Activated T-helper 17 cell treated with anti-CD3 and anti-CD28 coated beads, Interleukin-2, amount 50 U/mL, for 72 hours (primary cell): Measurements from ENCODE around the gene PAPPA2. TPM values are rescaled to one million over a fixed set of nuclear protein-coding genes. Genes with fewer than 3 reads are reported as not detected.

Experiments
- ATAC-seq: fragments of 150-1000 bp; cut with Tn5 transposase; replicated peaks from 2 replicates; pipeline ENCODE4 v1.10.0; 2021; ENCODE audit warnings: mild to moderate bottlenecking, moderate library complexity
- H3K27ac Mint-ChIP-seq: one replicate; pipeline ENCODE4 v1.8.0; 2022; ENCODE audit warnings: mixed read lengths
- H3K27me3 Mint-ChIP-seq: one replicate; pipeline ENCODE4 v1.8.0; 2022; ENCODE audit warnings: mixed read lengths
- H3K36me3 Mint-ChIP-seq: one replicate; pipeline ENCODE4 v1.8.0; 2022; ENCODE audit warnings: low read depth, mild to moderate bottlenecking, mixed read lengths
- H3K4me1 Mint-ChIP-seq: one replicate; pipeline ENCODE4 v1.8.0; 2022; ENCODE audit warnings: mixed read lengths
- H3K4me3 Mint-ChIP-seq: one replicate; pipeline ENCODE4 v1.8.0; 2022; ENCODE audit warnings: mild to moderate bottlenecking, mixed read lengths
- H3K9me3 Mint-ChIP-seq: one replicate; pipeline ENCODE4 v1.8.0; 2022; ENCODE audit warnings: mixed read lengths
- total RNA-seq, 2 donors: library from RNA; stranded (reverse); gene quantifications; one replicate each; pipeline ENCODE4 v1.2.3, GENCODE V29; 2022

Gene PAPPA2
- total RNA-seq, 2 donors from 2014 or later = 0.17 to 0.19 TPM

DNA sequence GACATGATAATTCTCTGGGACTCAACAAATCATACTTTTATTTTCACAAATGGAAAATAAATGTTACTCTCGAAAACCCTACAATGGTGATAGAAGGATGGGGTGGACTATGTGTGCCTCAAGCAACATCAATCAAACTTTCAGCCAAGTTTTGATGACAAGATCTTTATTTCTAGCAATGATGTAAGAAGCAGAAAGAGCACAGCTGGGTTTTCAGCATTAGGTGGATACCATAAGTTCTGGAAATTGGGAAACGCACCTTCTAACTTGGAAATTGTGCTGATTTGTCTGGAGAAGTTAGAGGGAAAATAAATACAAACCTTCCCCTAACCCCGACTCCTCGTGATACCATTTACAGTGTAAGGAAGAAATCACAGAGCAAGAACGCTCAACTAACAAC, 320.3 kb downstream of the PAPPA2 start:
- Mint-ChIP-seq H3K4me1 (no peaks in the 10 kb centered on the region), H3K27me3 (peaks cover 8% of the 10 kb centered on the region), H3K27ac (no peak overlapping the region), H3K4me3 (no peak overlapping the region), H3K9me3 (no peaks in the 10 kb centered on the region), H3K36me3 (no peaks in the 10 kb centered on the region)
- ATAC-seq = no peak

DNA sequence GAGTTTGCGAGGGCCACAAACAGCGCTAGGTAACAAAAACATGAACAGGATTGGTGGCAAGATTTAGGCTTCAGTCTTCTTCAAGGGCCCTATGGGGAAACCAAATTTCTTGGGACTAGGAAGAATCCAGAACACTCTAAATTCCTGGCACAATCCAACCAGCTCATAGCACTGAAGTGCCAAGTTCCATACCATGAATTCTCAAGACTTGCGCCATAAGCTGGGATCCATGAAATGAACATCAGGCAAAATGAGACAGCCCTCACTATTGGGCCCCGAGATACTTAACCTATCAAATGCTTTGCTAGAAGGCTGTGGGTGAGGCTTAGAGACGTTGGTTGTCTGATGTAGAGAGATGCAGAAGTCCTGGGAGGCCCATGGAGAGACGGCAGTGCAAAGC, 322.1 kb downstream of the PAPPA2 start:
- H3K4me1 Mint-ChIP-seq = no peaks in the 10 kb centered on the region
- ATAC-seq = no peak
- H3K27me3 Mint-ChIP-seq = peaks cover 8% of the 10 kb centered on the region
- H3K9me3 Mint-ChIP-seq = no peaks in the 10 kb centered on the region
- no peaks in the 10 kb centered on the region for H3K36me3 Mint-ChIP-seq
- no peak overlapping the region for H3K4me3 Mint-ChIP-seq
- no peak overlapping the region for H3K27ac Mint-ChIP-seq

DNA sequence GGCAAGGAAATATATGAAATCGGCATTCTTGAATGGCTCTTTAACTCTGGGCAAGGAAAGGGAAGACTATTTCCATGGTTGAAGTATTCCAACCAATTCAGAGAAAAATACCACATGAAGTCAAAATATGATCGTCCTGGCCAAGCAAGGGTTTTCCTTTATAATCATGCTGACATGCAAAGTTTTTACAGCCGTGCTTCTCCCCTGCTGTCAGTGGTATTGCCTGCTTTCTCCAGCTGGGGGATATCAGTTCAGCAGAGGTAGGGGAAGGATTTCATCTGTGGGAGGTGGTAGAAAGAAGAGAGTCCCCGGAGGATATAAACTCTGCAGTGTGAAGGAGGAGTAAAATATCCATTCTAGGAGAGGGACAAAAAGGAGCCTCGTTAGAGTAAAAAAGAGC, 322.8 kb downstream of the PAPPA2 start:
- no peak for ATAC-seq
- H3K9me3 Mint-ChIP-seq = no peaks in the 10 kb centered on the region
- H3K27me3 Mint-ChIP-seq = peaks cover 6% of the 10 kb centered on the region
- H3K4me1 Mint-ChIP-seq = no peaks in the 10 kb centered on the region
- no peak overlapping the region for H3K27ac Mint-ChIP-seq
- H3K4me3 Mint-ChIP-seq = no peak overlapping the region
- no peaks in the 10 kb centered on the region for H3K36me3 Mint-ChIP-seq

DNA sequence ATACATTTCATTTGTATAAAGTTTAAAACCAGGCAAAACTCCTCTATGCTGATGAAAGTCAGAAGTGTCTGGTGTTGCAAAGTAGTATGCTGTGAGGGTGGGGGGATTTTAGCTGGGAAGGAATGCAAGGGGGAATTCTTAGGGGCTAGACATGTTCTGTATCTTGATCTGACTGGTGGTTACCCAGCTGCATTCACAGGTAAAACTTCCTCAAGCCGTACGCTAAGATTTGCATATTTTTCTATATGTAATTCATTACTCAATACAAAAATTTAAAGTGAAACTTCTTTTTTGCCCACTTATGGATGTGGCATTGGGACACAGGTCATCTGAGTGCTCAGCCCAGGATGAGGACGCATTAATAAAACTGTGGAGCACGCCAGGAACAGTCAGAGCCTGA, 323.3 kb downstream of the PAPPA2 start:
- no peaks in the 10 kb centered on the region for H3K9me3 Mint-ChIP-seq
- ATAC-seq = no peak
- no peaks in the 10 kb centered on the region for H3K4me1 Mint-ChIP-seq
- no peak overlapping the region for H3K27ac Mint-ChIP-seq
- H3K36me3 Mint-ChIP-seq = no peaks in the 10 kb centered on the region
- H3K27me3 Mint-ChIP-seq = peaks cover 4% of the 10 kb centered on the region
- H3K4me3 Mint-ChIP-seq = no peak overlapping the region

DNA sequence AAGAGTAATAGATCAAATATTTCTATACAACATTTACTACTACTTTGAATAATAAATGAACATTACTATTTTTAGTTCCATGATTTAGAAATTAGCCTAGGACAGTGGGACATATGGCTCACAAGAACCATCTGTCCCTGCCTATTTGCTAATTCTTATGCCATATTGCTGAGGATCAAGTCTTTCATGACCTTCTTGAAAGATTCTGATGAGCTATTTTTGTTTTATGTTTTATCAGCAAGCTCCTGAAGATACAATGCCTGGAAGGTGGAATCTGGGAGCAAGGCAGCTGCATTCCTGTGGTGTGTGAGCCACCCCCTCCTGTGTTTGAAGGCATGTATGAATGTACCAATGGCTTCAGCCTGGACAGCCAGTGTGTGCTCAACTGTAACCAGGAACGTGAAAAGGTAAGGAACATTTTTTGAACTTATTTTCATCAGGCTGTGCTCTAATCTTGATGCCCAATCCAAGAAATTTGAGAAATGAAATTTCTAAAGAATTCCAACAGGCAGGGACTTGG, 326.7 kb downstream of the PAPPA2 start:
- H3K4me1 Mint-ChIP-seq = no peaks in the 10 kb centered on the region
- no peaks in the 10 kb centered on the region for H3K36me3 Mint-ChIP-seq
- H3K9me3 Mint-ChIP-seq = no peaks in the 10 kb centered on the region
- no peak overlapping the region for H3K27ac Mint-ChIP-seq
- H3K4me3 Mint-ChIP-seq = no peak overlapping the region
- ATAC-seq = no peak
- no peaks in the 10 kb centered on the region for H3K27me3 Mint-ChIP-seq

DNA sequence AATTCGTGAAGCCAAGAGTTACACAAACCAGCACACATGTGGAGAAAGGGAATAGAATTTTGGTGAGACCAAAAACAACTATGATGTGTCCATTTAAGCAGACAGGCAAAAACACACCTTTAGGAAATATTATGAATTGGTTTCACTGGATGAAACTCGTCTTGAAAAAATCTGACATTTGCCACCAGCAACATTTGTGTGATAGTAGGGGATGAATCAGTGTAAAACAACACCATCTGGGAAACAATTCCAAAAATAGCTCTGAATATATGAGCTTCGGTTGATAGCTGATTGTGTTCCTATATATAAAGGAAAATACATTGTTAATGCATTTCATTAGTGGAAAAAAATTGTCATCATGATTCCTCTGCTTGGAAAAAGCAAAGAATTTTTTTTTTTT, 327.8 kb downstream of the PAPPA2 start:
- no peaks in the 10 kb centered on the region for H3K27me3 Mint-ChIP-seq
- H3K36me3 Mint-ChIP-seq = no peaks in the 10 kb centered on the region
- H3K4me1 Mint-ChIP-seq = no peaks in the 10 kb centered on the region
- no peaks in the 10 kb centered on the region for H3K9me3 Mint-ChIP-seq
- H3K27ac Mint-ChIP-seq = no peak overlapping the region
- H3K4me3 Mint-ChIP-seq = no peak overlapping the region
- ATAC-seq = no peak

DNA sequence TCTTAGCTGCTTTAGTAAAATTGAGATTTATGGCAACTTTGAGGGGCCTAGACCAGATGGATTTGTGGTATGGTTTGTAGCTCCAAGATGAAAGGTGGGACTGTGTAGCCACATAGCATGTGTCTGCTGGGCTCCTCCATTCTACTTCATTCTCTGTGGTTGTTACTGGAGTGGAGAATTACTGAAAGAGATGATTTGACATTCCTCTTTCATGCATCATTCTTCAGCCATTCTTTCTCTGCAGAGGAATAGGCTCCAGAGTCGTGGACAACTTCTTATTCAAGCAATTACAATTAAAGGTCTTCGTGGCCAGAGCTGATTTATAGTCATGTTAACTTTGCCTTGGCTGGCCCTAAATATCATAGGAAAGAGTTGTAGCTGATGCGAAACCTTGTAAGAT, 328.9 kb downstream of the PAPPA2 start:
- Mint-ChIP-seq H3K4me1 (no peaks in the 10 kb centered on the region), H3K4me3 (no peak overlapping the region), H3K9me3 (no peaks in the 10 kb centered on the region), H3K27ac (no peak overlapping the region), H3K36me3 (no peaks in the 10 kb centered on the region), H3K27me3 (no peaks in the 10 kb centered on the region)
- ATAC-seq = no peak

DNA sequence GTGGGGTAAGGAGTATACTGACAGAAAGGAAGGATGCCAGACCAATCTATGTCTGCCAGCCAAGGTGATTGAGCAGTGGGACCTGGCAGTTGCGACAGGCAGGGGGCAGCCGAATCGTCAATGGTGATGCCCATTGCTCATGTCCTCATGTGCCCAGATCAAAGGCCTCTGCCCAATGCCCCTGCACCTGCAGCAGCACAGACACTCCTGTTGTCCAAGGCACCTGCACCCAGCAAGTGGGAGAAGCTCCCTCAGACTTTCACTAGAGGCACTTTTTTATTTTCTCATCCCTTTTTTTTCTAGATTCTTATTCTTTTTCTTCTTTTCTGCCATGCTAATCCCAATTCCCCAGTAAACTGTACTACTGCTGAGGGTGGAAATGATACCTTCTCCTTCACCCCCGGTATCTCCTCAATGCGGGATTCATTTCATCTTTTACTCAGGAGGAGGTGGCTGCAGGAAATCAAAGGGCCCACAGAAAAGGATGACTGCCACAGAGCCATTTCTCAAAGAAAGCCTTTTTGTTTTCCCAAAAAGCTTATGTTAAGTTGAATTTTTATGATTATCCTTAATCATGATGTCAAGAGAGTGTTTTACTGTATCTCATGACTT, 332.0 kb downstream of the PAPPA2 start:
- ATAC-seq = no peak
- Mint-ChIP-seq H3K36me3 (no peaks in the 10 kb centered on the region), H3K9me3 (no peaks in the 10 kb centered on the region), H3K4me3 (no peak overlapping the region), H3K27me3 (peaks cover 6% of the 10 kb centered on the region), H3K27ac (no peak overlapping the region), H3K4me1 (no peaks in the 10 kb centered on the region)

DNA sequence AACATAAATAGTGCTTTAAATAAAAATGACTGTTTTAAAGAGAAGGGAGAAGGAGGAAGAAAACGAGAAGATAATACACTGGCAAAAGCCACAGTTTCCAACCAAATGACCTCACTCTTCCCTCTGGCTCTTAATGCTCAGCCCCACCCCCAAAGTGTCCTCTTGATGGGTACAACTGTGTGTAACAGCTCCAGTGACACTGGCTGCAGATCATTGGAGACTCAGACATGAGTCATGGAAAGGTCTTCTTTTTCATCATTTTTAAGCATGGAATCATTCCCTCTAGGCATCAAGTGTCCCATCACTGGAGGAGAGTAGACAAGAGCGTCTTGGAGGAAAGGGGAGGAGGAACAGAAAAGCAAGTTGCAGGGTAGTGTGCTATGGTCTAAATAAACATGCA, 333.0 kb downstream of the PAPPA2 start:
- Mint-ChIP-seq H3K36me3 (no peaks in the 10 kb centered on the region), H3K27me3 (peaks cover 6% of the 10 kb centered on the region), H3K4me3 (no peak overlapping the region), H3K4me1 (no peaks in the 10 kb centered on the region), H3K27ac (no peak overlapping the region), H3K9me3 (no peaks in the 10 kb centered on the region)
- ATAC-seq = no peak

DNA sequence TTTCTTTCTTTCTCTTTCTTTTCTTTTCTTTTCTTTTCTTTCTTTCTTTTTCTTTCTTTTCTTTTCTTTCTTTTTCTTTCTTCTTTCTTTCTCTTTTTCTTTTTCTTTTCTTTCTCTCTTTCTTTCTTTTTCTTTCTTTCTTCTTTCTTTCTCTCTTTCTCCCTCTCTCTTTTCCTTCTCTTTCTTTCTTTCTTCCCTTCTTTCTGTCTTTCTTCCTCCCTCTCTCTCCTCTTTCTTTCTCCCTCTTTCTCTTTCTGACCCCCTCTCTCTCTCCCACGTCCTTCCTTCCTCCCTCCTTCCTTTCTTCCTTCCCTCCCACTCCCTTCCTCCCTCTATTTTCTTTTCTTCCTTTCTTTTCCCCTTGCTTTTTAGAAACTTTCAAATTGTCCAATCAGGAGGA, 333.6 kb downstream of the PAPPA2 start:
- Mint-ChIP-seq H3K27ac (no peak overlapping the region), H3K4me3 (no peak overlapping the region), H3K36me3 (no peaks in the 10 kb centered on the region), H3K9me3 (no peaks in the 10 kb centered on the region), H3K4me1 (no peaks in the 10 kb centered on the region), H3K27me3 (peaks cover 11% of the 10 kb centered on the region)
- no peak for ATAC-seq

DNA sequence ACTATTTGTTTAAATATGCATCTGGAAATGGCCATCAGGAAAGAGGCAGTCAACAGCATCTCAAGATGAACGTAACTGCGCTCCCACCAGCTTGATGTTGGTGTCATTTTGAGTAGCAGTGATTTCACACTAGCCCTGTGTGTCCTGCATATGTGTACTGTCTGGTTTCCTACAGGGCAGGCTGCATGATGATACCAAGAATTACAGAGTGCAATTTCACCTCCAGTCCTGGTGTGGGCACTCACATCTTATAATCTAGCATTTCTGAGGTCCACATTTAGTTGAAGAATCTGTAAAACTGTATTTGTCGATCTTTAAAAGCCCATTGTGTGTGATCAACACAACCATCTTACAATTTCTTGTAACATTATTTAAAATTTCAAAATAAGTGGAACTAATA, 336.4 kb downstream of the PAPPA2 start:
- Mint-ChIP-seq H3K27me3 (peaks cover 11% of the 10 kb centered on the region), H3K4me1 (no peaks in the 10 kb centered on the region), H3K4me3 (no peak overlapping the region), H3K9me3 (no peaks in the 10 kb centered on the region), H3K27ac (no peak overlapping the region), H3K36me3 (no peaks in the 10 kb centered on the region)
- ATAC-seq = no peak

DNA sequence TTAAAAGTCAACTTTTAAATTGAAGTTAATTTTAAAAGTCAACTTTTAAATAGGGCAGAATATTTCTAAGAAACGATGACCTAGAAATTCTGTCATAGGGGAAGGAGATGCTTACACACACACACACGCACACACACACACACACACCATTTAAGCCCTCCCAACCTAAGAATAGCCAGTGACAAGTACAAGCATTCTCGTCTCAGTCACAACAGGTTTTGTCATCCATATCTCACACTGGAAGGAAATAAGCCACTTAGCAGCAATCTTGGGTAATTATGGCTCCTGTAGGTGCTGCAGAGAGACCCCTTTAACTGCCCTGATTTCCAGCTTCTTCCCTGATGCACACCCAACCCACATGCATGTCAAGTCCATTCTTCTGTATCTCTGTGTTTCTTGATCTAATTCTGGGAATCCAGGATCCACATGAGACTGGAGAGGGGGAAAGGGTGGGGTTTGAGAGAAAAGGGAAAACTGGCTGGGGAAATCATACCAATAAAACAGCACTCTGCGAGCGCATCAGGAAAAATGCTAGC, 338.1 kb downstream of the PAPPA2 start:
- H3K9me3 Mint-ChIP-seq = no peaks in the 10 kb centered on the region
- no peak overlapping the region for H3K27ac Mint-ChIP-seq
- no peak overlapping the region for H3K4me3 Mint-ChIP-seq
- ATAC-seq = no peak
- H3K36me3 Mint-ChIP-seq = no peaks in the 10 kb centered on the region
- peaks cover 11% of the 10 kb centered on the region for H3K27me3 Mint-ChIP-seq
- no peaks in the 10 kb centered on the region for H3K4me1 Mint-ChIP-seq

DNA sequence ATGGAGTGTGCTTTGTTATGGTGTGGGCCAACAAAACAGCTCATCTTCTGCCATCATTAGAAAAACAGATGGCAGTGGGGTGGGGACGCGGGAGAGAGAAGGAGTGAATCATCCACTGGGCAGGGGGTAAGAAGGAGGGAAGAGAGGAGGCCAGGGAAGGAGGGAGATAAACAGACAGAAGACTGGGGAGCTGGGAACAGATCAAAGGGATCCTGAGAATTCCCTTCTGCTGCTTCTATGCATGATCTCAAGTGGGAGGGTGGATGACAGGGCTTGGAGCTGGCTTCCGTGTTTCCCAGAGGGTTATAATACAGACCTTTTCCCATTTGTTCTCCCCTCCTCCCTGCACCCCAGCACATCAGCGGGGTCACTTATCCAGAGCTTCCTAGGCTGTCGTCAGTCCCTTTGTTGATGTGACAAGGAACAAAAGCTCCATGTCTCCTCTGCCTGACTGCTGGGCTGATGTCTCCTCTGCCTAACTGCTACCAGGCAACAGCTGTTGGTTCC, 338.6 kb downstream of the PAPPA2 start:
- Mint-ChIP-seq H3K4me3 (no peak overlapping the region), H3K27me3 (peaks cover 11% of the 10 kb centered on the region), H3K36me3 (no peaks in the 10 kb centered on the region), H3K27ac (no peak overlapping the region), H3K9me3 (no peaks in the 10 kb centered on the region), H3K4me1 (no peaks in the 10 kb centered on the region)
- no peak for ATAC-seq

DNA sequence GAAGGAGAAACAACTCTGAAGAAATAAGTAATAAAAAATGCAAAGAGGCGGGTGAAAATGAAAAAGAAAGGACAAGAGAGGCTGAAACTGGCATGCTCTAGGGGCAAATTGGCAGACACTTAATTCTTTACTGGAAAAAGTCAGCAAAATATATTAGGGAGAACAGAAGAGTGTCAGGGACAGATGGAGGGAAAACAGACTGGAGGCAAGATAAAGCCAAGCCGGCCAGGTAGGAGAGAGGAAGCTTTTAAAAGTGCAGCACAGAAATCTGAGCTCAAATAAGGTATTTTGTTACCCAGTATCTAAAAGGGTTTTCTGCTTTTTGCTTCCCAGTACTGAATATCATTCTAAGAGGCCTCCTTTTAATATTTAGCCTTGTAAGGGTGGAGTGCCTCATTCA, 339.3 kb downstream of the PAPPA2 start:
- no peaks in the 10 kb centered on the region for H3K9me3 Mint-ChIP-seq
- peaks cover 11% of the 10 kb centered on the region for H3K27me3 Mint-ChIP-seq
- no peak overlapping the region for H3K4me3 Mint-ChIP-seq

DNA sequence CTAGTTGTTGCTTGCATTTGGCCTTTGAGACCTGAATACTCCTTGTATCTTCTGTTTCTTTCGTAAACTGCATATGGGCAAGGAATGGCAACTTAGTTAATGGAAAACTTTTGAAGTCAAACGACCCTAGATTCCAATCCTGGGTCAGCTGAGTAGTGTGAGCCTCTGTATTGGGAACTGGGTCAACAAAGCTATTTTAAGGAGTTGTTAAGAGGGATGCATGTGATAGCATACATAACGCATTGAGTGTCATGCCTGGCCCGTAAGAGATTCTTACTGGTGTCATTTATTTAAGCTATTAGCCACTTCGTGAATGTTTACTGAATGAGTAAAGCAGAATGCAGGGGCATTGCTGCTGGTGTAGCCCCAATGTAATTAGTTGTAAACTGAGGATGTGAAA, 340.1 kb downstream of the PAPPA2 start:
- H3K36me3 Mint-ChIP-seq = no peaks in the 10 kb centered on the region
- no peaks in the 10 kb centered on the region for H3K9me3 Mint-ChIP-seq
- H3K27ac Mint-ChIP-seq = no peak overlapping the region
- H3K4me1 Mint-ChIP-seq = no peaks in the 10 kb centered on the region
- ATAC-seq = no peak
- H3K27me3 Mint-ChIP-seq = peaks cover 7% of the 10 kb centered on the region
- H3K4me3 Mint-ChIP-seq = no peak overlapping the region

More for the DNA sequence above, 339.3 kb downstream of the PAPPA2 start:
- Mint-ChIP-seq H3K4me1 (no peaks in the 10 kb centered on the region), H3K27ac (no peak overlapping the region), H3K36me3 (no peaks in the 10 kb centered on the region)
- no peak for ATAC-seq
